ENCODE results near the gene KRT80.

The KRT80 gene

DNA sequence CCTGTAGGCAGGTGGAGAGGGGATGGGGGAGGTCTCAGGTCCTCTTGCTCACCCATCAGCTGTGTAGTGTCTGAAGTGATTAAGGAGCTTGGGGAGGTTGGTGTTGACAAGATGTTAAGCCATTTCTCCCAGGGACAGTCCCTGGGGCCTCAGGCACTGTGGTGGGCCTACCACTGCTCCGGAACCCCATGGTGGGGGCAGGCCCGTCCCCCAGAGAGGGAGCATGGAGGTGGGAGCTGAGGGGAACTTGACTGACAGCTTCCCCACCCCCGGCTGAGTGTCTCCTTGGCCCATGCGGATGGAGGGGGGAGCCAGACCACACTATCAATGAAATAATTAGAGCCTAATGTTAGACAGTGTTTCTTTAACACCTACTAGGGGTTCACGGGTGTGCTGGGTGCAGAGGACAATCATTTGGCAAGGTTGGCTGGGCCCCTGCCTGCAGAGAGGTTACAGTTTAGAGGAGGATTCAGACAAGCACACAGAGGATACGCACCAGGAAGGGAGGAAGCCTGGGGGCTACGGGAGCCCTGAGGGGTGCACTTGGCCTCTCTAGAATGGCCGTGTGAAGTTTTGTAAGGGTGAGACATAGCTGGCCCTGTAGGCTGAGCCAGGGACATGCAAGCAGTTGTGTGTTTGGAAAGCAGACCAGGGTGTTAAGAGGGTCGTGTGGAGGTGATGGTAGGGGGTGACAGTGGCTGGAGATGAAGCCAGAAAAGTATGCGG is 19.3 kb upstream of the KRT80 start:
- DNase-seq (ENCODE audit: low read depth in 2 of 2) = no peak

DNA sequence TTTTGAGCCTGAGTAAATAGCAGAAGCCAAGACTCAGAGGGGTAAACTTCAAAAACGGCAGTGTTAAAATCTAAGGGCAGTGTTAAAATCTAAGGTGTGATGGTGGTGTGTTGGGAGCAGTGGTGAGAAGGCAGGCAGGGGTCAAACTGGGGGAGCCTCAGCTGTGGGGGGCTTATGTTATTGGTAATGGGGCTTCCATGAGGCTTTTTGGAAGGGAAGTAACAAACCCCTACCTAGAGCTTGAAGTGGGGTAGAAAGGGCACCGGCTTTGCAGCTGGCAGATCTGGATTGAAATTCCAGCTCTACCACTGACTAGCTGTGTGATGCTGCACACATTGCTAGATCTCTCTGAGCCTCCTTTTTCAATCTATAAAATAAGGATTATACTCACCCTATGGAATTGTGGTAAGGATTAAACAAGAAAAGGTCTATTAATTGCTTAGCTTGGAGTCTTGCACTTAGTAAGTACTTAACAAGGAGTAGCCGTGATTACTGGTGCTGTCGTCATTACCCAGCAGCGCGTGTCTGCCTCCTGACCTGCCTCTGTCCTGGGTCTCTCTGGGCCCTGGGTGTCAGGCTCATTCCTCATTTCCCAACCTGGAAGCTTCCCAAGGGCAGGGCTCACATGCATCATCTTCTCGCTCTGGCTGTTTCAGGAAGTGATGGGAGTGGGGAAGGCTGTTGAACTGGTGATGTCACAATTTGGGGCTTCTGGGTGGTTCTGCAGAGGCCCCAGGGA is 18.5 kb upstream of the KRT80 start:
- DNase-seq (ENCODE audit: low read depth in 2 of 2) = no peak

DNA sequence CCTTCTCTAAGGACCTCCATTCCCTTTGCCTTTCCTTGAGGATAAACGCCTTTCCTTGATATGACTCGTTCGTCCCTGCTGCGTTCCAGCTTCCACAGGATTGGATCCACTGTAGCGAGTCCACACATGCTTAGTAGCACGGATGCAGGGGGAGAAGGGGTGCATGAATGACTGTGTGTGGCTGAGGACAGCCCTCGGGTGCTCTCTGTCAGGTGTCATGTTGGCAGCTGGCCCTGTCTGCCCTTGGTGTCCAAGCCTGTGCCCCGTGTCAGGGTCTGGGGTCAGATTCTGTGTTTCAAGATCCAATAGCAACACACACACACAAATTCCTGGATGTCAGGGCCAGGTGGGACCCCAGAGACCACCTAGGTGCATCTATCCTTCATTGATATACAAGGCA is 17.5 kb upstream of the KRT80 start:
- no peak for DNase-seq (ENCODE audit: low read depth in 2 of 2)

DNA sequence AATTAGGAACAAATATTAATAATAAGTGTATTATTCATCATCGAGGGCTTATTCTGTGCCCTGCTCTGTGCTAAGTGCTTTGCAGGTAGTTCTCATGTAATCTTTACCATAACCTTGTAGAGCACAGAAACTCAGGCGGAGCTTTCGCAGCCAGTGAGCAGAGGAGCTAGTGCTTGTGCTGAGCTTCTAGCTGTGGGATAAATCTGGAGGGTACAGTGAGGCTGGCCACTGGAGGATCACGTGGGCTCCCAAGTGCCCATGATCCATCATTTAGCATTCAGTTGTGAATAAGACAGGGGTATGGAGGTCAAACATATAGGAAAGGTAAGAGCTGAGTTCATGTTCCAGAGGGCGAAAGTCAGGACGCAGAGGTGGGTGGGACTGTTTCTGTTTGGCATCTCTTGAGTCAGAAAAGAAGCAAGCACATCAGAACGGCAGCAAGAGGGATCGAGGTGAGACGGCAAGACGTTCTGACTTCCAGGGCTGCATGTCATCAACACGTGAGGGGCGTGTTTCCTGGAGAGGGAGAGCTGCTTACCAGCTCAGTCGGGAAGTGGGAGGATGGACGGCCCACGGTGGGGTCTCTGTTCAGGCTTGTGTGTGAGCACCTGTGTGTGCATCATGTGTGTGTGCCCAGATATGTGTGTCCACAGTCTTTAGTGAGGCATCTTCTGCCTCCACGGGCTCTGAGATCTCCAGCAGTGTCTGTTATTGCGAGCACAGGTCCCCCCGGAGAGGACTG is 16.8 kb upstream of the KRT80 start:
- no peak for DNase-seq (ENCODE audit: low read depth in 2 of 2)

DNA sequence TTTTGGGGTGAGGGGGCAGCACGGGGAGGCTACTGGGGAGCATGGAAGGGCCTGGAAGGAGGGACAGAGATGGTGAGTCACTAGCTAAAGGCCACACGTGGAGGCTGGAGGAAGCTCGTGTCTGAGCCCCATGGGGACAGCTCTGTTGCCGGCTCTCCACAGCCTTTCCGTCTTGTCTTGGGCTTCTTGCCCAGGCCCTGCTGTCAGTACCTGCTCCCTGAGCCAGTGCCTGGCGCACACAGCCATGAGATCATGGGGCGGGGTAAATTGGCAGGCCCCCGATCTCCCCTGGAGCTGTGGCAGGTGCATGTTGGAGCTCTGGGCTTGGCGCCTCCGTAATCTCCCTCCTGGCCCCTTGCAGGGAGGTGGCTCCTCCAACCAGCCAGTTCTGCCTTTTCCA is 16.1 kb upstream of the KRT80 start:
- no peak for DNase-seq (ENCODE audit: low read depth in 2 of 2)

DNA sequence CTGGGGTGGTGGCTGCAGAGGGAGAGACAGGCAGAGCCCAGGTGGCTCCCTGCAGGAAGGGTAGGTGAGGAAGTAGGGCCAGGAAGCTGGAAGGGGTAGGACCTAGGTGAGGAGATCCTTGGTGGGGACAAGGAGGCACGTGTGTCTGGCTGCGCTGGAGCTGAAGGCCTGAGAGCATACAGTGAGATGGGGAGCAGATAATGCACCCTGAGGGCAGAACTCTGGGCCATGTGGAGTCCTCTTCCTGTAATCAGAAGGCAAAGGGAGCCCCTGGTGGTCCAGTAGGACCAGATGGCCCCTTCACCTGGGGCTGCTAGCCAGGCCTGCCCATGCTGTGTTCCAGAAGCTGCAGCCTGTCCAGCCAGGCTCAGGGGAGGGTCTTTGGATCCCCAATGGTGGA is 15.3 kb upstream of the KRT80 start:
- no peak for DNase-seq (ENCODE audit: low read depth in 2 of 2)

DNA sequence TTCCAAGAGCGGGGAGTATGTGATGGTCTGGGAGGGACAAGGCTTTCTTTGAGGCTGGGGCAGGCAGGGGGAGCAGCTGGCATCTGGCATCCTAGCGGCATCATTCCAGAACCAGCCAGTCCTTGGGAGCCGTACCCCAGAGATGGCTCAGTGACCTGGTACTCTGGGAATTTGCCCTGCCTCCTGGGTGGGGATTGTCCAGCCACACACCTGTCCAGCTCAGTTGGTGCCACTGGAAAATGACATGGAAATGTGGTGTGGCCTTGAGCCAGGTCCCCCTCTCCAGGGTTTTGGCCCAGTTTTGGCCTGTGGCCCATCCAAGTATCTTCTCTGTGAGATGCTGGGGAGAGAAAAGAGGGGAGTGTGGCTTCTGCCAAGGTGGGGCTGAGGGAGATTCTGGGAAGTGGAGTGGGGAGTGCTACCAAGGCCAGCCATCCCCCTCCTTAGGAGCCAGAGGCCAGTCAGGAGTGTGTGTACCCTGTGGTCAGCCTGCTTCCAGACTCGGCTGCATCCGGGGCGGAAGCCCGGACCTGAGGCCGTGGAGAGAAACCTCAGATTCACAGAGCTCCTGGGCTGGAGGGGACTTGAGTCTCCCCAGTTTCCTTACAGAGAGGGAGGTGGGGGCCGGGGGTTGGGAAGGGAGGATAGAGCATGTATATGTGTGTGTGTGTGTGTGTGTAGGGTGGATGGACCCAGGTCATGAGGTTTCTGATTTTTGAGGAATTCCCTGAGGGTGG is 14.7 kb upstream of the KRT80 start:
- DNase-seq (ENCODE audit: low read depth in 2 of 2) = no peak

DNA sequence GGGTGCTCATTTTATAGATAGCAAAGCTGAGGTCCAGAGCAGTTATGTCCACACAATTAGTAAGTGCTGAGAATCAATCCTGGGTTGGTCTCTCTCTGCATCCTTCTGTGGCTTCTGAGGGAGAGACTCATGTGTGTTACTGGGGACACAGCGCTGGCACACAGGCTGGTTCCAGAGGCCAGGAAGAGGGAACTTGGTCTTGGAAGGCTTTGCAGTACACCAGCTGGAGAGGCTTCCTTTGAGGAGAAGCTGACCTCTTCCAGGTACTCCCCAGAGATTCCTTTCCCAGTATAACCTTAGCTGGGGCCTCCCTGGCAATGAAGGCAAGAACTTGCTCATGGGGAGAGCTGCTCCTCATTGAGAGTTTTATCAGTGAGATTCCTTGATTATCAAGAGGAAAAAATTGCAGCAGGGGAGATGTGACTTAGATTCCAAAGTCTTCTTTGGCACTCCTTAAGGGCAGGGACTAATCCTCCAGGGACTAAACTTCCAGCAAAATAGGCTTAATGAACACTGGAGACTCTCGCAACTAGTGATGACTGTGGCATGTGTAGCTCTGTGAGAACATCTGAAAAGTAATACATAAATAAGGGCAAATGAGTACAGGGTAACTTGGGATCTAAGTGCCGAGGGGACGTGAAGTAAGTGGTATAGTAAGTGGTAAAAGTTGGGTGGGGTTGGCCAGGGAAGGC is 13.9 kb upstream of the KRT80 start:
- no peak for DNase-seq (ENCODE audit: low read depth in 2 of 2)

DNA sequence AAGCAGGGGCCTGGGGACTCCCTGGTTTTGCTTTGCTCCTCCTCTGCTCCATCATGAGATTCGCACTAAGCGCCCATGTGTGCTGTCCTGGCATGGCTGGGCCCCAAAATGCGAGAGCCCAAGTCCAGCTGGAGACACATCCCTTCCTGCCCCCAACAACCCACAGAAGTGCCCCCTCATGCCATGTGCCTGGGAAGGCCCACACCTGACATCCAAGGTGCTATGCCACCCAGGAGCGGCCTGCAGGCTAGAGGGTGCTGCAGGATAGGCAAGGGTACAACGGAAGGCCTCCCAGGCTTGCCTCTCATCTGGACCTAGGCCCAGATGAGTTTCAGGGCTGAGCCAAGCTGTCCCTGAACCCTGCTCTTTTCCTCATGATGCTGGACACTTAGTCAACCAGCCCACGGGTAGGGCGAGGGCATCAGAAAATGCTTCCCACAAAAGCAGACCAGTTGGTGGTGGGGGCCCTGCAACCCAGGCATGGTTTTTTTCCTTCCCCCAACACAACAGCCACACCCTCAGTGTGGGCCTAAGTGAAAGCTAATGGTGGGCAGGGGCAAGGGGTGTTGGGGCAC is 13.2 kb upstream of the KRT80 start:
- DNase-seq (ENCODE audit: low read depth in 2 of 2) = no peak

DNA sequence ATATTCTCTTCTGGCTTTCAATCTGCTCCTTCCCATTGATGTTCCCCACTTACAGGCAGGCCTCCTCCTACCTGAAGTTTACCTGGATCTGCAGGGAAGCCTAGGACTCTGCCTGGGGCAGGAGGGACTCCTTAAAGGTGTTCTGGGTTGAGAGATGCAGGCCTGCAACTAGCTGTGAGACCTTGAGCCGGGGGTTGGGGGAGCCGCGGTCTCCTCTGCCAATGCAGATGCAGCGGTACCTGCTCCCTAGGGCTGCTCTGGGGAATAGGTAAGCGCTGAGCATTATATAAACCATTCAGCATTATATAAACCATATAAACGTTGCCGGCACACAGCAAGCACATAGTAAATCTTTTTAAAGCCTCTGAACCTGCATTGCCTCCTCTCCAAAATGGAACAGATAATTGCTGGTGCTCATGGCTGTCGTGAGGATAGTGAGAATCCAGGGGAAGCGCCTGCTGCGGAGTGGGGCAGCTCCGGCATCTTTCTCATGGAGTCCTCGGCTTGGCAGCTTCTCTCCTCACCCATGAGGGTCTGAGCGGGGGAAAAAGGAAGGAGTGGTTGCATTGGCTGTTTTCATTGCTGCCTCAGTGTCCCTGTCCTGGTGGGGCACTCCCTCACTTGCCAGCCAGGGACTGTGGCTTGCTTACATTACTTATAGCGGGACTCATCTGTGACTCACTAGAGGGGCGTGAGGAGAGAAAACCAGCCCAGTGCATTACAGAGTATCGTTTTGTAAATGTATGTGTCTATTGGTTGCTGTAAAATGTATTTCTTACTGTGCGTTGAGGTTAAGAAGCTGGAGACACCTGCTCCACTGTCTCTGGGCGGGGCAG is 12.5 kb upstream of the KRT80 start:
- no peak for DNase-seq (ENCODE audit: low read depth in 2 of 2)

DNA sequence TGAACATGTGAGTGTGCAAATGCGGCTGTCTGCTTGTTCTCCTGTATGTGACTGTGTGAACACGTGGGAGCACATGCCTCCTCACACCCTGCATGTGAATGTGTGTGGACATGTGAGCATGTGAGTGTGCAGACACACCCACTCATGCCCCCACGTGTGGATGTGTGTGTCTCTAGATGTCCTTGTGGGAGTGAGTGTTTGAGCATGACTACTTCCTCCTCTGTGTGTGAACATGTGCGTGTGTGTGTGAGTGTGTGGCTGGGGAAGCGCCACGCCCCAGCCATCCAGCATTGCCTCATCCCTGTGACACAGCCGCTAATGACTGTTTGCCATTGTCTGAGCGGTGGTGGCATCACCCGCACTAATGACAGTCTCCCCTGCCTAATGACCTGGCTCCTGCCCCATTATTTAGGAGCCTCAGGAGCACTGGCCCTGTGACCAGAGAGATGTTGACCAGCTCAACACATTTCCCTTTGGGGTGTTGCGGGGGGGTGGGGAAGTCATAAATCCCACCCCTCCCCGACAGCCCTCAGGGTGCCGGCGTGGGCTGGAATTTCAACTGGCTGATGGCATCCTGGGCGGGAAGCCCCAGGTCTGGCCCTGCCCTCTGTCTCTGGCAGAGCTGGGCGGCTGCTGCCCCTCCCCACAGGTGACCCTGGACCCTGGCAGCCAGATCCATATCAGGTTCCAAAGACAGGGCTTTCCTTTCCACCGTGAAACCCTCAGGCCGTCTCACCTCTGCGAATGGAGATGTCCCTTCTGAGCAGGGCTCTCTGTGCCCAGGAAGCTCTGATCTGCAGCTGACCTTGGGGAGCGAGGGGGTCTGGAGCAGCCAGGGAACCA is 11.5 kb upstream of the KRT80 start:
- DNase-seq (ENCODE audit: low read depth in 2 of 2) = no peak

DNA sequence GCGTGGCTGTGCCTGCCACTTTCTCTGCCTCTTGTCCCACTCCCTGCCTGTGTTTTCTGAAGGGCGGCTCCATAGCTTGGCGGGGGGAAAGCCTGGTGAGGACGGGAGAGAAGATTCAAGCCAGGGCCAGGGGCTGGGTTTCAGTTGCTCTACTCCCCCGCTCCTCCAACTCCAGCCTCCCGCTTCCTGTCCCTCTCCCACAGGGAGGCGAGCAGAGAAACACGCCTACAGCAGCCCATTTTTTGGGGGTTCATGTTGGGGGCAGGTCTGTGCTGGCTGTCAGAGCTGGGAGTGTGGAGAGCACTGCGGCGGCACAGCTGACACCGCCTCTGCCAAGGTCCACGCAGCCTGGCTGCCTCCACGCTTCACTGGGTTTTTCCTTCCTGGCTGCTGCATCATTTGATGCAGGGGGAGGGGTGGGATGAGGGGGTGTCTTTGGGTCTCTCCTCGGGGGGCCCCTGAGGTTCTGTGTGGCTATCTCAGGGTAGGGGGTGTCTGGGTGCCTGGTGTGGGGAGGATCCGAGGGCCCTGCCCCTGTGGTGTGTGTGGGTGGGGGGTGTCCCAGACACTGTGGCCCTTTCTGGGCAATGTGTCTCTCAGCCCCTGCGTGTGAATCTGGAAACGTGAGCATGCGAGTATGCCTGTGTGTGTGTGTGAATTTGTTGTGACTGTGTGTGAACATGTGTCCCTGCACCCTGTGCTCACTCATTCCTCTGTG is 10.7 kb upstream of the KRT80 start:
- DNase-seq (ENCODE audit: low read depth in 2 of 2) = no peak

DNA sequence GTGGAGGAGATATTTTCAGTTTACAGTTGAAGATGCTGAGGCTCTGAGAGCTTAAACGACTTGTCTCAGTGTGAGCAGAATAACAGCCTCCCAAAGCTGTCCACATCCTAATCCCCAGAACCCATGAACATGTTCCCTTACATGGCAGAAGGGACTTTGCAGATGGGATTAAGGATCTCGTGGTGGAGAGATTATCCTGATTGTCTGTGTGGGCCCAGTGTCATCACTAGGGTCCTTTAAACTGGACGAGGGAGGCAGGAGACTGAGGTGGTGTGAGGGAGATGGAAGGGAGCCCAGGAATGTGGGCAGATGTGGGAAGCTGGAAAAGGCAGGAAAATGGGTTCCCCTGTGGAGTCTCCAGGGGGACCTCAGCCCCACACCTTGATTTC is 9.6 kb upstream of the KRT80 start:
- DNase-seq (ENCODE audit: low read depth in 2 of 2) = no peak

DNA sequence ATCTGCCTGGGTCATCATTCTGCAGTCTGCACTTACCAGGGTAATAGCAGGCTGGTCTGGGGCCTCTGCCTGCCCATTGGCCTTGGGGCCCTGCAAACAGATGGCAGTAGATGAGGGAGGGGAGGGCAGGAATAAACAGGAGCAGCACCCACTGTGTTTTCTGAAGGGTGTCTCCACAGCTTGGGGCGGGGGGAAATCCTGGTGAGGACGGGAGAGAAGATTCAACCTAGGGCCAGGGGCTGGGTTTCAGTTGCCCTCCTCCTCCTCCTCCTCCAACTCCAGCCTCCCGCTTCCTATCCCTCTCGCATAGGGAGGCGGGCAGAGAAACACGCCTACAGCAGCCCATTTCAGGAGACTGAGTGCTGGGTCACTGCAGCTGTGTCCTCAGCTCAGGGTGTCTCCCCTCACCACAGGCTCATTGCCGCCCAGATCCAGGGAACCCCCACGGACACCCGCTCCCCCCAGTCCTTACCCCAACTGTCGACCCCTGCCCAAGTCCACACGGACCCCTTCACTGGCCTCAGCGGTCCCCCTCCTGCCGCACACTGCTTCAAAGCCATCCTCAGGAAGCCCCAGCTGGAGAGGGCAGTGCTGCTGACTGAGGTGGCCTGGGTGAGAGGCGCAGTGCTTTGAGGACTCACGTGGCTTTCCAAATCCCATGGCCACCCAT is 9.1 kb upstream of the KRT80 start:
- no peak for DNase-seq (ENCODE audit: low read depth in 2 of 2)

DNA sequence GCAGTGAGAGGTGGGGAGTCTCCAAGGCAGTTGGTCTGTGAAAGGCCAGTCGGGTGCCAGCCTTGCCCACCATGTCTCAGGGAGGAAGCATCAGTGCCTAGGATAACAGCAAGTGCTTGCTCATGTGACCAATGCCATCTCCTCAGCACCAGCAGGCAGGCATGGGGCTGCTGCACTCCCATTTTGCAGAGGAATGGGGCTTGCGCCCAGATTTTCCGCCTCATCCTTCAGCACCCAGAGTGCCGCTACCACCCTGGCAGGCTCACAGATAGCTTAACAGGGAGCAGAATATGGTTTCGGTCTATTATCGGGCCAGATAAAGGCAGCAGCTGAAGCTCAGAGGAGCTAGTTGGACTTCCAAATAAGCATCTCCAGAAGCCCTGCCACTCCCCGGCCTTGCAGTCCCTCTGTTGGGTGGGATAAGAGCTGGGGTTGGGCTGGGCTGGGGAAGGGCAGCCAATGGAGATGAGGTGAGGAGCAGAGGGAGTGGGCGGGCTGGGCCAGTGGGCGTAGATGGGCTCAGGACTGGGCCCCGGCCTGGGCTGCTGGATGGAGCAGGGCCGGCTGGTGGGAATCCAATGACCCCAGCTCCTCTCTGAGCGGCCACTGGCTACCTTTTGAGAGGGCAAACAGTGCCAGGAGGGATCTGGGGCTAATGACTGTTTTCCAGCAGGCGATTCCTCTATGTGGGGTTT is 8.4 kb upstream of the KRT80 start:
- DNase-seq (ENCODE audit: low read depth in 2 of 2) = no peak

DNA sequence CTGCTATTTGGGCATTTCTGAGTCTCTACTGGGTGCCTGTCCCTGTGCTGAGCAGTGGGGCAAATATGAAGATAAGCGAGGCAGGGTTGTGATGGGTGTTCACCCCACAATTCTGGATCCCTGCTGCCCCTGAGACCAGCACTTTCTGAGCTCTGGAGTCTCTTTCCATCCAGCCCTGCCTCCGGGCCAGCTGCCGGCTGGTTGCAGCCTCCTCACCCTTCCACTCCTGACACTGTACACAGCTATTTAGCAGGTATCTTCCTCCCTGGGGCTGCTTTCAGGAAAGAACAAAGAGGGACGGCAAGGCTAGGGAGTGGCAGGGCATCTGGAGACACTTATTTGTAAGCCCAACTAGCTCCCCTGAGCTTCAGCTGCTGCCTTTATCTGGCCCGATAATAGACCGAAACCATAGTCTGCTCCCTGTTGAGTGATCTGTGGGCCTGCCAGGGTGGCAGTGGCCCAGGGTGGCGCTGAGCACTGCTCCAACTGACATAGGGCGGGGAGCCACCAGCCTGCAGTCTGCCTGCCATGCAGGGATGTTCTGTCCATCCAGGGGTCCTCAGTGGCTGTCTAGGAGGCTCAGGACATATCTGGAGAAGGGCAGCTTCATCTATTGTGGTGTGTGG is 7.6 kb upstream of the KRT80 start:
- DNase-seq (ENCODE audit: low read depth in 2 of 2) = no peak
